Tibial nerve (tissue), 4 donors: Measurements from ENCODE around the gene FDX1. TPM values are rescaled to one million over a fixed set of nuclear protein-coding genes. Genes with fewer than 3 reads are reported as not detected.
"Not testable (repeated sequence)": the region's sequence is repeated elsewhere in the genome, so short reads cannot be mapped to it uniquely, and the experiment has no call there.

Source experiments
- DNase-seq, 2 donors: peaks; one replicate each; pipeline ENCODE4 v3.0.0-alpha.2; 2019; ENCODE audit warnings: low spot score in 2 of 2
- H3K27ac ChIP-seq, 4 donors: fragments of 200-600 bp; sonication (generic) in 3 of 4; one replicate each; pipeline ENCODE4 v1.5.1; 2017 to 2019; ENCODE audit warnings: mild to moderate bottlenecking in 1 of 4
- H3K27me3 ChIP-seq, 2 donors: fragments of 200-600 bp; sonication (generic) in 1 of 2; one replicate each; pipeline versions ENCODE4 v1.5.1 to v1.6.0; 2017 to 2019
- H3K36me3 ChIP-seq, 3 donors: fragments of 200-600 bp; sonication (generic); one replicate each; pipeline ENCODE4 v1.5.1; 2018 to 2019
- H3K4me1 ChIP-seq, 4 donors: fragments of 200-600 bp; sonication (generic) in 3 of 4; one replicate each; pipeline ENCODE4 v1.5.1; 2017 to 2019
- H3K4me3 ChIP-seq, 4 donors: fragments of 200-600 bp; sonication (generic) in 3 of 4; one replicate each; pipeline ENCODE4 v1.5.1; 2017 to 2019; ENCODE audit warnings: mild to moderate bottlenecking in 1 of 4, moderate library complexity in 1 of 4
- H3K9me3 ChIP-seq, 4 donors: fragments of 200-600 bp; sonication (generic) in 3 of 4; one replicate each; pipeline ENCODE4 v1.5.1; 2017 to 2019
- EP300 ChIP-seq, 2 donors: sonication (generic); formaldehyde crosslinking; IDR thresholded peaks; one replicate each; pipeline ENCODE4 v1.6.1; 2017; ENCODE audit warnings: antibody characterized with exemption in 2 of 2, mild to moderate bottlenecking in 1 of 2
- POLR2A ChIP-seq, 2 donors: fragments of 450-650 bp; IDR thresholded peaks; one replicate each; pipeline ENCODE4 v1.6.1; 2017; ENCODE audit warnings: antibody characterized with exemption in 2 of 2, mild to moderate bottlenecking in 2 of 2, moderate library complexity in 2 of 2
- WGBS, 2 donors: methylation state at CpG; one replicate each; pipeline ENCODE4 v1.1.5; 2018; 5-methylcytosine and 5-hydroxymethylcytosine counted together
- total RNA-seq, 4 donors: library from RNA; depleted of rRNA; stranded (reverse); fragments of >200 nt; gene quantifications; one replicate each; pipeline ENCODE4 v1.1.0, GENCODE V29; 2016
- TF ChIP-seq, protein P1 (sequence below), 5 experiments: fragments of 200-600 bp in 3 of 5; fragments of 450-650 bp in 2 of 5; sonication (generic) in 3 of 5; IDR thresholded peaks; one replicate each; pipeline ENCODE4 v1.5.1; 2016 to 2019; ENCODE audit warnings: antibody characterized with exemption in 5 of 5, mild to moderate bottlenecking in 3 of 5, moderate library complexity in 2 of 5

Gene FDX1, protein sequence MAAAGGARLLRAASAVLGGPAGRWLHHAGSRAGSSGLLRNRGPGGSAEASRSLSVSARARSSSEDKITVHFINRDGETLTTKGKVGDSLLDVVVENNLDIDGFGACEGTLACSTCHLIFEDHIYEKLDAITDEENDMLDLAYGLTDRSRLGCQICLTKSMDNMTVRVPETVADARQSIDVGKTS
- total RNA-seq: 10 to 100 TPM; 13.9 to 19.9 (median 16.6) TPM

GRCh38 chr11:110429731-110430266 is at the start of gene FDX1:
Gene FDX1 (plus strand): TSS chr11:110429948. CDS start chr11:110430121, 173 bp downstream.
- H3K4me3 ChIP-seq: peak within 1 kb of the TSS; percentile 76 to 89 (median 82)
- no peaks in the 10 kb centered on the region for H3K36me3 ChIP-seq
- TF ChIP-seq, protein P1, sequence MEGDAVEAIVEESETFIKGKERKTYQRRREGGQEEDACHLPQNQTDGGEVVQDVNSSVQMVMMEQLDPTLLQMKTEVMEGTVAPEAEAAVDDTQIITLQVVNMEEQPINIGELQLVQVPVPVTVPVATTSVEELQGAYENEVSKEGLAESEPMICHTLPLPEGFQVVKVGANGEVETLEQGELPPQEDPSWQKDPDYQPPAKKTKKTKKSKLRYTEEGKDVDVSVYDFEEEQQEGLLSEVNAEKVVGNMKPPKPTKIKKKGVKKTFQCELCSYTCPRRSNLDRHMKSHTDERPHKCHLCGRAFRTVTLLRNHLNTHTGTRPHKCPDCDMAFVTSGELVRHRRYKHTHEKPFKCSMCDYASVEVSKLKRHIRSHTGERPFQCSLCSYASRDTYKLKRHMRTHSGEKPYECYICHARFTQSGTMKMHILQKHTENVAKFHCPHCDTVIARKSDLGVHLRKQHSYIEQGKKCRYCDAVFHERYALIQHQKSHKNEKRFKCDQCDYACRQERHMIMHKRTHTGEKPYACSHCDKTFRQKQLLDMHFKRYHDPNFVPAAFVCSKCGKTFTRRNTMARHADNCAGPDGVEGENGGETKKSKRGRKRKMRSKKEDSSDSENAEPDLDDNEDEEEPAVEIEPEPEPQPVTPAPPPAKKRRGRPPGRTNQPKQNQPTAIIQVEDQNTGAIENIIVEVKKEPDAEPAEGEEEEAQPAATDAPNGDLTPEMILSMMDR (IDR thresholded peaks at IDR 0.05): peak; percentile 59 to 96 (median 87)
- TF ChIP-seq POLR2A (IDR thresholded peaks at IDR 0.05) (peak; percentile 37 to 66), EP300 (IDR thresholded peaks at IDR 0.05) (peak in 1 of 2 donors; percentile 84)
- H3K4me1 ChIP-seq: peaks cover 3 to 37% (median 18%) of the 10 kb centered on the region in 4 donors
- WGBS, 2 donors: 0 to 1% methylated on average over 34 to 36 of the region's 65 CpGs
- H3K27me3 ChIP-seq: no peaks in the 10 kb centered on the region
- DNase-seq: peak; percentile 48 to 56
- H3K27ac ChIP-seq: peak within 1 kb of the TSS; percentile 90 to 97 (median 94)
- H3K9me3 ChIP-seq: no peaks in the 10 kb centered on the region

DNA sequence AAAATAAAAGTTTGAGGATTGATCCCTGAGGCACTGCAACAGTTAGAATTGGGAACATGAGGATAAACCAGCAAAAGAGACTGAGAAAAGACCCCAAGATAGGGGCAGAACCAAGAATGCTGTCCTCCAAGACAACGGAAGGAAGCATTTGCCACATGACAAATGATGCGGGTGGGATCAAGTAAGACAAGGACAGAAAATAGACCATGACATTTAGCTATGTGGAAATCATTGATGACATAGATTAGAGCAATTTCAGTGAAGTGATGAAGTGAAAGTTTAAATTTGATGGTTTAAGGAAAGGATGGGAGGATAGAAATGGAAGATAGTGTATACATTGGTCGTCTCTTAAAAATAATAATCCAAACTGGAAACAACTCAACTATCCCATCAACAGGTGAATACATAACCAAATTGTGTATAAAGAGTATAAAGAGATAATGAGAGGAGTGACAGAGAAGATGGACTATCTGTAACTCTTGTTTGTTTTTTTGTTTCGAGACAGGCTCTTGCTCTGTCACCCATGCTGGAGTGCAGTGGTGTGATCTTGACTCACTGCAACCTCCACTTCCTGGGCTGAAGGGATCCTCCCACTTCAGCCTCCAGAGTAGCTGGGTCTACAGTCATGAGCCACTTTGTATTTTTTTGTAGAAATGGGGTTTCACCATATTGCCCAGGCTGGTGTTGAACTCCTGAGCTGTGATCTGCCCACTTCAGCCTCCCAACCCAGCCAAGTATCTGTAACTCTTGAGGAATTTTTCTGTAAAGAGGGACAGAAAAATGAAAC is 48.7 kb upstream of the FDX1 start:
- 85 to 93% methylated on average over 4 of the region's 4 CpGs for WGBS, 2 donors
- no peaks in the 10 kb centered on the region for H3K27me3 ChIP-seq
- DNase-seq: no peak
- H3K4me1 ChIP-seq: peaks cover 0 to 14% (median 0%) of the 10 kb centered on the region in 4 donors
- no peak overlapping the region for H3K4me3 ChIP-seq
- H3K27ac ChIP-seq: no peak overlapping the region
- H3K9me3 ChIP-seq: no peaks in the 10 kb centered on the region
- H3K36me3 ChIP-seq: no peaks in the 10 kb centered on the region
- TF ChIP-seq EP300 (IDR thresholded peaks at IDR 0.05) (no peak), POLR2A (IDR thresholded peaks at IDR 0.05) (no peak)
- TF ChIP-seq, protein P1 (IDR thresholded peaks at IDR 0.05): no peak

DNA sequence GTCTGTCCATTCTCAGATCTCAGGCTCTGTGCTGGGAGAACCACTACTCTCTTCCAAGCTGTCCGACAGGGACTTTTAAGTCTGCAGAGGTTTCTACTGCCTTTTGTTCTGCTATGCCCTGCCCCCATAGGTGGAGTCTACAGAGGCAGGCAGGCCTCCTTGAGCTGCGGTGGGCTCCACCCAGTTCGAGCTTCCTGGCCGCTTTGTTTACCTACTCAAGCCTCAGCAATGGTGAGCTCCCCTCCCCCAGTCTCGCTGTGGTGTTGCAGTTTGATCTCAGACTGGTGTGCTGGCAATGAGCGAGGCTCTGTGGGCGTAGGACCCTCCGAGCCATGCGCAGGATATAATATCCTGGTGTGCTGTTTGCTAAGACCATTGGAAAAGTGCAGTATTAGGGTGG is 41.5 kb upstream of the FDX1 start:
- not testable (repeated sequence) for H3K27ac ChIP-seq, H3K27me3 ChIP-seq, H3K9me3 ChIP-seq, H3K4me3 ChIP-seq, H3K4me1 ChIP-seq, DNase-seq, H3K36me3 ChIP-seq
- 83 to 84% methylated on average over 8 to 9 of the region's 9 CpGs for WGBS, 2 donors

DNA sequence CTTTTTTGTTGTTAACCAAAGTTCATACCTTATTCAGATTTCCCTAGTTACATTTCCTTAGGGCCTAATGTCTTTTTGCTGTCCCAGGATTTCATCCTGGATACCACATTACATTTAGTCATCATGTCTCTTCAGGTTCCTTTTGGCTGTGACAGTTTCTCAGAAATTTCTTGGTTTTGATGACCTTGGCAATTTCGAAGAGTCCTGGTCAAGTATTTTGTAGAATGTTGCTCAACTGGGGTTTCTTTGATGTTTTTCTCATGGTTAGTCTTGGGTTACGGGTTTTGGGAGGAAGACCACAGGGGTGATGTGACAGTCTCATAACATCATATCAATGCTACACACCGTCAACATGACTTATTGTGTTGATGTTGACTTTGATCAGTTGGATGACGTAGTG is 39.8 kb upstream of the FDX1 start:
- peaks cover 0 to 11% (median 0%) of the 10 kb centered on the region in 4 donors for H3K9me3 ChIP-seq
- H3K4me1 ChIP-seq: no peaks in the 10 kb centered on the region
- 89 to 90% methylated on average over 4 of the region's 4 CpGs for WGBS, 2 donors
- H3K36me3 ChIP-seq: no peaks in the 10 kb centered on the region
- DNase-seq: no peak
- no peak overlapping the region for H3K27ac ChIP-seq
- no peaks in the 10 kb centered on the region for H3K27me3 ChIP-seq
- H3K4me3 ChIP-seq: no peak overlapping the region
- TF ChIP-seq POLR2A (IDR thresholded peaks at IDR 0.05) (no peak), EP300 (IDR thresholded peaks at IDR 0.05) (no peak)
- TF ChIP-seq, protein P1 (IDR thresholded peaks at IDR 0.05): no peak

DNA sequence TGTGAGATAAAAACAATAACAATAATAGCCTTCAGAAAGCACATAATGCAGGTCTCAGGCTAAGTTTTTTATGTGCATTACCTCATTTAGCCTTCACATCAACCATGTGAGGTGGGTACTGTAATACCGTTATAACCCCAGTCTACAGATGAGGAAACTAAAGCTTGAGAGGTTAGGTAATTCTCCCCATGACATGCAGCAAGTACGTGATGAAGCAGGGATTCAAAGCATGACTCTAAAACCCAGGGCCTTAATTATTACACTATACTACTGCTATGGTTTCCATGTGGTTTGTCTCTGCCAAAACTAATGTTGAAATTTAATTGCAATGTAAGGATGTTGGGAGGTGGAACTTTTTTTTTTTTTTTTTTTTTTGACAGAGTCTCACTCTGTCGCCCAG is 37.7 kb upstream of the FDX1 start:
- H3K27ac ChIP-seq: no peak overlapping the region
- H3K9me3 ChIP-seq: peaks cover 0 to 22% (median 0%) of the 10 kb centered on the region in 4 donors
- H3K36me3 ChIP-seq: no peaks in the 10 kb centered on the region
- no peaks in the 10 kb centered on the region for H3K4me1 ChIP-seq
- 89 to 93% methylated on average over 3 of the region's 3 CpGs for WGBS, 2 donors
- H3K27me3 ChIP-seq: no peaks in the 10 kb centered on the region
- DNase-seq: no peak
- no peak overlapping the region for H3K4me3 ChIP-seq
- TF ChIP-seq POLR2A (IDR thresholded peaks at IDR 0.05) (no peak), EP300 (IDR thresholded peaks at IDR 0.05) (no peak)
- TF ChIP-seq, protein P1 (IDR thresholded peaks at IDR 0.05): no peak

- not testable (repeated sequence) for DNase-seq, H3K27me3 ChIP-seq, H3K36me3 ChIP-seq, H3K27ac ChIP-seq, H3K4me3 ChIP-seq, H3K4me1 ChIP-seq
- 61 to 67% methylated on average over 8 of the region's 8 CpGs for WGBS, 2 donors
- H3K9me3 ChIP-seq: peaks cover 0 to 15% (median 0%) of the 10 kb centered on the region in 4 donors
Measured at GRCh38 chr11:110397668-110398286, 32.0 kb upstream of the FDX1 start.

DNA sequence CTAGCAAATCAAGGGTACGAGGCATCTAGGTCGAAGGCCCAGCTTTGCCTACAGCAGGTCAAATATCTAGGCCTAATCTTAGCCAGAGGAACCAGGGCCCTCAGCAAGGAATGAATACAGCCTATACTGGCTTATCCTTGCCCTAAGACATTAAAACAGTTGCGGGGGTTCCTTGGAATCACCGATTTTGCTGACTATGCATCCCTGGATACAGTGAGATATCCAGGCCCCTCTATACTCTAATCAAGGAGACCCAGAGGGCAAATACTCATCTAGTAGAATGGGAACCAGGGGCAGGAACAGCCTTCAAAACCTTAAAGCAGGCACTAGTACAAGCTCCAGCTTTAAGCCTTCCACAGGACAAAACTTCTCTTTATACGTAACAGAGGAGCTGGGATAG is 26.2 kb upstream of the FDX1 start:
- not testable (repeated sequence) for H3K4me3 ChIP-seq, DNase-seq, H3K27ac ChIP-seq, H3K27me3 ChIP-seq, H3K36me3 ChIP-seq, H3K9me3 ChIP-seq, H3K4me1 ChIP-seq
- 88 to 96% methylated on average over 5 of the region's 5 CpGs for WGBS, 2 donors

GRCh38 chr11:110405636-110406035 is 24.1 kb upstream of the FDX1 start:
- not testable (repeated sequence) for H3K4me3 ChIP-seq, H3K27me3 ChIP-seq, H3K27ac ChIP-seq, DNase-seq, H3K4me1 ChIP-seq, H3K36me3 ChIP-seq, H3K9me3 ChIP-seq
- WGBS, 2 donors: 94 to 99% methylated on average over 4 of the region's 4 CpGs
